Activated CD4-positive, alpha-beta T cell treated with anti-CD3 and anti-CD28 coated beads, Interleukin-2, Interleukin-6, amounts not matched to agents 100 ng/mL and 50 ng/mL, durations not matched to agents 16 hours and 8 hours (primary cell): ENCODE data around the gene ATP6V0D1.

ENCODE experiments used
- DNase-seq: peaks from one replicate; pipeline ENCODE4 v3.0.0-alpha.2; 2020

Gene ATP6V0D1

GRCh38 chr16:67389911-67390815, 90.8 kb downstream of the ATP6V0D1 start:
- no peak for DNase-seq

DNA sequence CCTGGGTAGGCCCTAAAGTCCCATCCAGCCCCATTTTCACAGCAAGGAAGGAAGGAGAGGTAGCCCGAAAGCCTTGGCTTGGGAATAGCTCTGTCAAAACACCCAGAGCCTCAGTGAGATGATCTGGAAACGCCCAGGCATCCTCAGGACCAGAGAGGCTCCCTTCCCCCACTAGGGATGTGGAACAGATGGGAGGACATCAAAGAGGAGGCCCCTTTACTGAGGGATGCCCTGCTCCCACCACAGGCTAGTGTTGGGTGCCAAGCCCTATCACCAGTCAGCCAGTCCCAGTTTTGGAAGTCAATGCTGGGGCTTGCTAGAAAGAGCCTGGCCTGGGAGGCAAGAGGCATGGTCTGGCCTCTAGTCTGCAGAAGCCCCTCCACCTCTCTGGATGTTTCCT, 92.4 kb downstream of the ATP6V0D1 start:
- no peak for DNase-seq

- DNase-seq, result no peak
Observed at GRCh38 chr16:67388191-67388590, 92.8 kb downstream of the ATP6V0D1 start.
